AML-193 (cell line): ENCODE results near the gene AGAP1.

Experiments used
- DNase-seq, 2 experiments: peaks; one replicate each; lab custom pipeline; 2025; lab: John Stamatoyannopoulos, UW

AGAP1 gene

GRCh38 chr2:235550378-235550760, 56.5 kb downstream of the AGAP1 start:
- no peak for DNase-seq

GRCh38 chr2:235550946-235551345, 57.1 kb downstream of the AGAP1 start:
- DNase-seq: no peak

GRCh38 chr2:235551965-235552364, 58.1 kb downstream of the AGAP1 start:
- DNase-seq: no peak

GRCh38 chr2:235552671-235553070, 58.8 kb downstream of the AGAP1 start:
- no peak for DNase-seq

GRCh38 chr2:235553291-235553690, 59.4 kb downstream of the AGAP1 start:
- DNase-seq: no peak

- no peak for DNase-seq
Observed at GRCh38 chr2:235553696-235554100, 59.9 kb downstream of the AGAP1 start.

- DNase-seq: no peak
Observed at GRCh38 chr2:235554385-235554784, 60.5 kb downstream of the AGAP1 start.

- DNase-seq: no peak
Observed at GRCh38 chr2:235554936-235555335, 61.1 kb downstream of the AGAP1 start.

- no peak for DNase-seq
Observed at GRCh38 chr2:235555371-235555770, 61.5 kb downstream of the AGAP1 start.

- DNase-seq: no peak
Observed at GRCh38 chr2:235556086-235556485, 62.2 kb downstream of the AGAP1 start.

- DNase-seq: no peak
Observed at GRCh38 chr2:235556901-235557300, 63.1 kb downstream of the AGAP1 start.

GRCh38 chr2:235557903-235558302, 64.1 kb downstream of the AGAP1 start:
- no peak for DNase-seq

GRCh38 chr2:235558572-235558971, 64.7 kb downstream of the AGAP1 start:
- DNase-seq: no peak

- DNase-seq: no peak
Observed at GRCh38 chr2:235560345-235560744, 66.5 kb downstream of the AGAP1 start.

GRCh38 chr2:235561450-235561849, 67.6 kb downstream of the AGAP1 start:
- DNase-seq: no peak

- DNase-seq: no peak
Observed at GRCh38 chr2:235562065-235562747, 68.4 kb downstream of the AGAP1 start.

- DNase-seq: no peak
Observed at GRCh38 chr2:235563056-235563910, 69.4 kb downstream of the AGAP1 start.

GRCh38 chr2:235564066-235564465, 70.2 kb downstream of the AGAP1 start:
- no peak for DNase-seq

GRCh38 chr2:235564884-235565530, 71.2 kb downstream of the AGAP1 start:
- DNase-seq: no peak

GRCh38 chr2:235566415-235566814, 72.6 kb downstream of the AGAP1 start:
- no peak for DNase-seq

GRCh38 chr2:235566931-235567495, 73.2 kb downstream of the AGAP1 start:
- DNase-seq: no peak

GRCh38 chr2:235567842-235568241, 74.0 kb downstream of the AGAP1 start:
- no peak for DNase-seq

GRCh38 chr2:235568431-235568830, 74.6 kb downstream of the AGAP1 start:
- no peak for DNase-seq
